HEK293T (cell line): ENCODE results near the gene STC2.

Experiments used
- CTCF ChIA-PET: fragments of 350-600 bp; formaldehyde crosslinking; extraction: SDS; loops from one replicate; lab custom pipeline; 2021; ENCODE audit warnings: antibody characterized with exemption, inconsistent platforms; lab: Yijun Ruan, JAX
- POLR2A ChIA-PET: fragments of 350-600 bp; formaldehyde crosslinking; extraction: SDS; loops from one replicate; lab custom pipeline; 2020; ENCODE audit warnings: antibody characterized with exemption, inconsistent platforms; lab: Yijun Ruan, JAX
- DNase-seq: peaks from one replicate; pipeline ENCODE4 v3.0.0; 2012; ENCODE audit warnings: mixed read lengths; ENCODE audit errors: extremely low spot score
- ARNT ChIP-seq: fragments of 450-650 bp; IDR thresholded peaks from 2 replicates; pipeline ENCODE4 v1.6.1; 2017; ENCODE audit warnings: mild to moderate bottlenecking
- BHLHE40 ChIP-seq: fragments of 450-650 bp; IDR thresholded peaks from 2 replicates; pipeline ENCODE4 v1.6.1; 2016; ENCODE audit warnings: mild to moderate bottlenecking, moderate library complexity, borderline replicate concordance
- CTBP1 ChIP-seq: fragments of 450-650 bp; IDR thresholded peaks from 2 replicates; pipeline ENCODE4 v1.6.1; 2016; ENCODE audit warnings: borderline replicate concordance
- ELF4 ChIP-seq: fragments of 450-650 bp; IDR thresholded peaks from 2 replicates; pipeline ENCODE4 v1.6.1; 2017; ENCODE audit warnings: antibody characterized with exemption
- FOXA1 ChIP-seq: fragments of 450-650 bp; IDR thresholded peaks from 2 replicates; pipeline ENCODE4 v1.6.1; 2016; ENCODE audit warnings: mild to moderate bottlenecking
- FOXK2 ChIP-seq: fragments of 450-650 bp; IDR thresholded peaks from 2 replicates; pipeline ENCODE4 v1.6.1; 2016; ENCODE audit warnings: mild to moderate bottlenecking
- FOXM1 ChIP-seq: fragments of 450-650 bp; IDR thresholded peaks from 2 replicates; pipeline ENCODE4 v1.6.1; 2017; ENCODE audit warnings: mild to moderate bottlenecking, borderline replicate concordance
- HDGF ChIP-seq: fragments of 450-650 bp; IDR thresholded peaks from 2 replicates; pipeline ENCODE4 v1.6.1; 2017; ENCODE audit warnings: antibody characterized with exemption, borderline replicate concordance
- L3MBTL2 ChIP-seq: fragments of 450-650 bp; conservative IDR thresholded peaks from 2 replicates; pipeline ENCODE4 v1.6.1; 2016; ENCODE audit warnings: mild to moderate bottlenecking
- LEF1 ChIP-seq: fragments of 450-650 bp; IDR thresholded peaks from 2 replicates; pipeline ENCODE4 v1.6.1; 2017; ENCODE audit warnings: mild to moderate bottlenecking, borderline replicate concordance
- NFRKB ChIP-seq: fragments of 450-650 bp; IDR thresholded peaks from 2 replicates; pipeline ENCODE4 v1.6.1; 2016; ENCODE audit warnings: mild to moderate bottlenecking, moderate library complexity
- SP1 ChIP-seq: fragments of 450-650 bp; IDR thresholded peaks from 2 replicates; pipeline ENCODE4 v1.6.1; 2017
- SUZ12 ChIP-seq: fragments of 450-650 bp; IDR thresholded peaks from 2 replicates; pipeline ENCODE4 v1.6.1; 2016; ENCODE audit warnings: mild to moderate bottlenecking
- TARDBP ChIP-seq: fragments of 450-650 bp; IDR thresholded peaks from 2 replicates; pipeline ENCODE4 v1.6.1; 2016
- ZNF384 ChIP-seq: fragments of 450-650 bp; IDR thresholded peaks from 2 replicates; pipeline ENCODE4 v1.6.1; 2016
- TF ChIP-seq, protein P1 (sequence below): fragments of 450-650 bp; IDR thresholded peaks from 2 replicates; pipeline ENCODE4 v1.6.1; 2016

The STC2 gene

DNA sequence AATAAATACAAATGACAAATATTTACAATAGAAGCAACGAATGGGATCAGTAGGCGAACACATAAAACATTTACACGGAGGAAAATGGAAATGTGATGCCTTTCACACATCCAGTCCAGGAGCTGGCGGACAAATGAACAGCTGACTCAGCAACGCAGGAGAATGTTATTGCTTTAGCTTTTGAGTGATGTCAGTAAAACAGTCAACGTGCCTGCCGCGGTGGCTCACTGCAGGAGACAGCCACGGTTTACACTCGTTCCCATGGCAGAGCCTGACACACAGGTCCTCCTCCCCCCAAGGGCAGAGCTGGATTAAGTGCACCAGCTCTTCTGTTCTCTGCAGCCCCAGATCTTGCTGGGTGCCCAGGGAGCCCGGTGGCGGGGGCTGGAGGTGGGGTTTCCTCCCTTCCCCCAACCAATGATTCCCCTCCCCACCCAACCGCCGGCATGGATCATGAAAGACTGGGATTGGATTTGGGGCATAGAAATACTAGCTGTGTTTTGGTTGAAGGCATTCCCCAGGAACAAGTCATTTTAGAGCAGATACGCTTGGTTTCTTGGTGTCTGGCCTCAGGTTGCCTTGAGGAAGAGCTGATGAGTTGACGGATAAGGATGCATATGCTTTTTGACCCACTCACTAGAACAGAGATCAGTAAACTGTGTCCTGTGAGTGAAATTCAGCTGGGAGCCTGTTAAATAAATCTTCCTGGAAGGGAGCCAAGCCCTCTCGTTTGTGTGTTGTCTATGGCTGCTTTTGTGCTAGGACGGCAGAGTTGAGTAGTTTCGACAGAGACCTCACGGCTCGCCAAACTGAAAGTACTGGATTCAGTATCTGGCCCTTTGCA lies 12.5 kb downstream of the STC2 start:
- peak; percentile 33; the same call in 1 of the 2 replicates for TF ChIP-seq ARNT
- TF ChIP-seq BHLHE40 = no peak
- 0 out of 2 replicates have a peak, but pooled peaks have one; percentile 42 for TF ChIP-seq L3MBTL2
- TF ChIP-seq, protein P1, sequence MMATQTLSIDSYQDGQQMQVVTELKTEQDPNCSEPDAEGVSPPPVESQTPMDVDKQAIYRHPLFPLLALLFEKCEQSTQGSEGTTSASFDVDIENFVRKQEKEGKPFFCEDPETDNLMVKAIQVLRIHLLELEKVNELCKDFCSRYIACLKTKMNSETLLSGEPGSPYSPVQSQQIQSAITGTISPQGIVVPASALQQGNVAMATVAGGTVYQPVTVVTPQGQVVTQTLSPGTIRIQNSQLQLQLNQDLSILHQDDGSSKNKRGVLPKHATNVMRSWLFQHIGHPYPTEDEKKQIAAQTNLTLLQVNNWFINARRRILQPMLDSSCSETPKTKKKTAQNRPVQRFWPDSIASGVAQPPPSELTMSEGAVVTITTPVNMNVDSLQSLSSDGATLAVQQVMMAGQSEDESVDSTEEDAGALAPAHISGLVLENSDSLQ = peak; percentile 92
- peak; percentile 59 for TF ChIP-seq CTBP1
- DNase-seq = peak; percentile 80
- CTCF ChIA-PET = interaction anchor here (1.4 to 1.9 kb wide), 4 partner anchors 9 to 21 kb away, joined by 3 to 10 read pairs (median 6); partner anchors contain the start of gene STC2
- POLR2A ChIA-PET = interaction anchor here (1.1 to 13.9 kb wide), 8 partner anchors 10 to 258 kb away, joined by 3 to 325 read pairs (median 8); partner anchors contain the start of gene STC2

DNA sequence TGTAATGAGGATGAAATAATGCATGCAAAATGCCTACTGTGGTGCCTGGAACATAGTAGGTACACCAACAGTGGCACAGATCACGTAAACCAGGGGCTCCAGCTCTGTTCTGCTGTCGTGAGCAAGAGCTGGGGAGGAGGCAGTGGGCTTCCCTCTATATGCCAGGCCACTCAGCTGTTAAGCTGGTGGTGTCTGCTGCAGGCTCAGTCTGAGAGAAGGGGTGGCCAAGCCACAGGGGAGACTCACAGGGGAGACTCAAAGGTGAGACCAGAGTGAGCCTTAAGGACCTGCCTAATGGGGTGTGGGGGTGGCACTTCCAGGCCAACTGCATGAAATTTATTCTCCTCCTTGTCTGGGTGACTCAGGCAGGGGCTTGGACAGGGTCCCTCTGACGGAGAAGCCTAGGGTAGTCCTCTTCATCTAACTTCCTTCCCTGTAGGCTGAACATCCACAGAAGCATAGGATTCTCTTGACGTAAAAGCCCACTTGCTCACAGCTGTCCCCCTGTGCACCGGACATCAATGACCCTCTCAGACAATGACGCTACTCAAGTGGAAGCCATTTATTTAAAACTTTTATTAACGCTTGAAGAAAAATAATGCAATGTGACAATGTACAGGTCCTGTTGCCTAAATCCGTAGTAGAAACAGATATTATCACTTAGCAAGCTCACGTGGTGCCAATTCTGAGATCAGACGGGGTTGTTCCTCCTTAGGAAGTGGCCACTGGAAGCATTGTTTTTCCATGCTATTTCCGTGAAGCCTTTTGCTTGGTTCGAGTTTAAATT lies 13.9 kb downstream of the STC2 start:
- CTCF ChIA-PET = interaction anchor here (1.0 to 1.9 kb wide), 2 partner anchors 17 to 20 kb away, joined by 3 to 7 read pairs; no protein-coding TSS in a partner anchor
- POLR2A ChIA-PET = interaction anchor here (2.0 to 13.9 kb wide), 4 partner anchors 9 to 15 kb away, joined by 8 to 325 read pairs (median 14); partner anchors contain the start of gene STC2
- DNase-seq = no peak
- TF ChIP-seq FOXM1 = no peak
- no peak for TF ChIP-seq SUZ12
- TF ChIP-seq TARDBP = no peak
- no peak for TF ChIP-seq ZNF384
- TF ChIP-seq ELF4 = 0 out of 2 replicates have a peak, but pooled peaks have one; percentile 1
- TF ChIP-seq ARNT = no peak

DNA sequence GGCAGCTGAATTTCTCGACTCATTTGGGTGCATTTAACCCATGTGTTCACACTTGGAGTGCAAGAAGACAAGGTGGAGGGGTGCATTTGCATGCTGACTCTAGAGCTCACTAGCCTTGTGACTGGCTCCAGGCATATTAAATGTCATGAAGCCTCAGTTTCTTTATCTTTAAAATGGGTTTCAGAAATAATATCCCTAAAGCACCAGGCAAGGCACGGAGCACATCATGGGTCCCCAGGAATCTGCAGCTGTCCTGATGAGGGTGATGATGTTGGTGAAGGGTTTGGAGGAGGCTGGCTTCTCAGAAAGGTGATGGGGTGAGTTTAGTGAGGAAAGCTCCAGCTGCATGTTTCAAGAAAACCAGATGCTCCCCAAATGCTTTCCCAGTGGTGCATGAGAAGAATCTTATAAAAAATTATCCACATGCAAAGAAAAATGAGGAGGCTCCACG lies 14.8 kb downstream of the STC2 start:
- DNase-seq = no peak
- ChIA-PET POLR2A (interaction anchor here (1.3 to 13.9 kb wide), 2 partner anchors 9 to 15 kb away, joined by 6 to 325 read pairs; partner anchors contain the start of gene STC2), CTCF (interaction anchor here (0.6 to 1.0 kb wide), 2 partner anchors 19 to 673 kb away, joined by 3 read pairs; no protein-coding TSS in a partner anchor)
- no peak for TF ChIP-seq ARNT
- TF ChIP-seq SP1 = no peak
- no peak for TF ChIP-seq NFRKB
- TF ChIP-seq FOXM1 = no peak
- TF ChIP-seq L3MBTL2 = no peak
- TF ChIP-seq FOXA1 = no peak
- TF ChIP-seq ELF4 = no peak
- TF ChIP-seq FOXK2 = no peak
- no peak for TF ChIP-seq LEF1
- TF ChIP-seq BHLHE40 = no peak
- no peak for TF ChIP-seq TARDBP
- TF ChIP-seq HDGF = no peak
- TF ChIP-seq, protein P1 = no peak
- no peak for TF ChIP-seq ZNF384
- no peak for TF ChIP-seq CTBP1
- no peak for TF ChIP-seq SUZ12

DNA sequence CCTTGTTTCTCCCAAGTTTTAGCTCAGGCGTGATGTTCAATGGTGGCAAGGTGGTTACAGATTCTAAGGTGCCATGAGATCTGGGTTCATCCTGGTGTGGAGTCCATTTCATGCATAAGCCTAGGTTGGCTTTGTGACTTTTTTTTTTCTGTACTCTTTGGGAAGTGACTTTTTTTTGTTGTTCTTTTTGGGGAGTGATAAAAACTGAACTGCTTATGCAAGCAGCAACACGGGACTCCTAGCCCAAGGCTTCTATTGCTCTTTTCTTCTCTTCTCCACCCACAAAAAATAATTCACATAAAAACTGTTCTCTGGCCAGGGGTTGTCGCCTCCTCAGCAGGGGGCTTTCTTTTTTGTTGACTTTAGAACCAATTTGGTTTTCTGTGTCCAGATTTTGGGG lies 15.4 kb downstream of the STC2 start:
- CTCF ChIA-PET = interaction anchor here (0.6 kb wide), 2 partner anchors 674 to 845 kb away, joined by 3 to 7 read pairs; no protein-coding TSS in a partner anchor
- TF ChIP-seq L3MBTL2 (no peak), TARDBP (no peak), BHLHE40 (no peak)
- DNase-seq = no peak
- POLR2A ChIA-PET = interaction anchor here (1.3 to 13.9 kb wide), 2 partner anchors 9 to 15 kb away, joined by 6 to 325 read pairs; partner anchors contain the start of gene STC2

DNA sequence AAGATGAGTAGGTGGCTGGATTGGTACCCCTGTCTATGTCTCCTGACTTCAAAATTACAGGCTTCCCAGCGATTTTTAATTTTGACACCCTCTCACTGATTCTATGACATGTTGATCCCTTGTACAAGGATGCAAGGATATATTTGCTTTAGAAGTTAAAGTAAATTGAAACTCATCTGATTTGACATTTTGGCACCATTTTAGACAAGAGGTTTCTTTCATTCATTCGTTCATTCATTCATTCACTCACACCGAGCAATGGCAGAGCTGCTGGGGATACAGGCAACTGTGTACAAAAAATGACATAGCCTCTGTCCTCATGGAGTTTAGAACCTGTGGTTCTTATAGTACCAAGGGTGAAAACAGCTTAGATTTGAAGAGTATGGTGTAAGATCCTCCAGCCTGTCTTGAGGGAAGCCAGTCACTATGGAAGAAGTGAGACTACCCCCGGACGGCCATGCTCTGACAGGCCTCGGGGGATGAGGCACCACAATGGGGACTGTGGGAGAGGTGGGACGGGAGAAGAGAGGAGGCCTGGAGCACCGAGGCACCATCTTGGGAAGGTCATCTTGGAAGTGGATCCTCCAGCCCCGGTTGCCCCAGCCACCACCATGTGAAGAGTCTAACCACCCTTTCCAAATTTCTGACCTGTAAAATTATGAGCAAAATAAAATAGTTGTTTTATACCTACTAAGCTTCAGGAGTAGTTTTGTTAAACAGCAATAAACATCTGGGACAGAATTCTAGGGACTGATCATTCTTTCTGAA lies 16.2 kb downstream of the STC2 start:
- TF ChIP-seq CTBP1 (no peak), FOXM1 (no peak), NFRKB (no peak), SUZ12 (no peak), SP1 (no peak), ELF4 (no peak), FOXK2 (no peak), L3MBTL2 (no peak), FOXA1 (no peak), HDGF (no peak), LEF1 (no peak), TARDBP (no peak)
- CTCF ChIA-PET = interaction anchor here (0.6 to 1.1 kb wide), 4 partner anchors 15 to 844 kb away, joined by 3 to 7 read pairs (median 4); no protein-coding TSS in a partner anchor
- DNase-seq = no peak
- POLR2A ChIA-PET = interaction anchor here (0.9 to 13.9 kb wide), 3 partner anchors 8 to 17 kb away, joined by 3 to 325 read pairs (median 6); partner anchors contain the start of gene STC2
